K562 (cell line): ENCODE measurements around the gene WASHC2C.
"Not testable (repeated sequence)": the region's sequence is repeated elsewhere in the genome, so short reads cannot be mapped to it uniquely, and the experiment has no call there.

Experiments
- ARNT ChIP-seq, 2 experiments: fragments of 450-650 bp; IDR thresholded peaks; 2 replicates each; pipeline ENCODE4 v1.6.1; 2016; ENCODE audit warnings: mild to moderate bottlenecking in 1 of 2
- ETV5 ChIP-seq: sonication (generic); formaldehyde crosslinking; IDR thresholded peaks from 2 replicates; pipeline ENCODE4 v1.4.0; 2020; ENCODE audit warnings: low read depth, mild to moderate bottlenecking, missing genetic modification reagents
- FOS ChIP-seq: IDR thresholded peaks from 3 replicates; pipeline ENCODE4 v1.6.1; 2011; ENCODE audit not compliant: insufficient read length; ENCODE audit errors: extremely low read depth
- SREBF2 ChIP-seq: sonication (generic); formaldehyde crosslinking; IDR thresholded peaks from 2 replicates; pipeline ENCODE4 v1.4.0; 2020; ENCODE audit warnings: mild to moderate bottlenecking, missing genetic modification reagents
- TARDBP ChIP-seq: fragments of 450-650 bp; IDR thresholded peaks from 2 replicates; pipeline ENCODE4 v1.6.1; 2016
- ZNF121 ChIP-seq: sonication (generic); formaldehyde crosslinking; conservative IDR thresholded peaks from 2 replicates; pipeline ENCODE4 v1.8.0; 2022; ENCODE audit warnings: missing genetic modification reagents

DNA sequence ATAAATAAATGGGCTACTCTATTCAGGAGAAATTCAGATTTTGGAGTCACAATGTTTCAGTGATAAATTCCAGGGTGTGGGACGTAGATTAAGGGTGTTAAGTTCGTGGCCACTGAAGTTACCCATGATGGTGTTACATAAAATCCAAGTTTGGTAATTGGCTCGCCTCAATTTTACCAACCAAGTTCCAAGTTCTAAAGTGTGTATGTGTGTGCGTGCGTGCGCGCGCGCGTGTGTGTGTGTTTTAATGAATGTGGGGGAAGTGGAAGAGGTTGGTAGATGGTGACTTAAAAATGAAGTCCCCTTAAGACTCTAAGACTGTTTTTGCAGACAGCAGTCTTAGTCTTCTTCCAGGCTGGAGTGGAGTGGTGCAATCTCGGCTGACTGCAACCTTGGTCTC lies 3.2 kb upstream of the WASHC2C start:
- TF ChIP-seq ETV5 (CRISPR knock-in tag); TARDBP; FOS; ZNF121; SREBF2 (CRISPR knock-in tag); ARNT (IDR thresholded peaks at IDR 0.05): not testable (repeated sequence)
